Endometrium (tissue), 2 donors: Measurements from ENCODE around the gene SMIM28.

Experiments used
- FAIRE-seq: peaks from 2 replicates; lab custom pipeline; 2012; peaks lifted over from hg19 to GRCh38; lab: Jason Lieb, UNC
- donor health status: control.
- donor health status: control.

The SMIM28 gene

DNA sequence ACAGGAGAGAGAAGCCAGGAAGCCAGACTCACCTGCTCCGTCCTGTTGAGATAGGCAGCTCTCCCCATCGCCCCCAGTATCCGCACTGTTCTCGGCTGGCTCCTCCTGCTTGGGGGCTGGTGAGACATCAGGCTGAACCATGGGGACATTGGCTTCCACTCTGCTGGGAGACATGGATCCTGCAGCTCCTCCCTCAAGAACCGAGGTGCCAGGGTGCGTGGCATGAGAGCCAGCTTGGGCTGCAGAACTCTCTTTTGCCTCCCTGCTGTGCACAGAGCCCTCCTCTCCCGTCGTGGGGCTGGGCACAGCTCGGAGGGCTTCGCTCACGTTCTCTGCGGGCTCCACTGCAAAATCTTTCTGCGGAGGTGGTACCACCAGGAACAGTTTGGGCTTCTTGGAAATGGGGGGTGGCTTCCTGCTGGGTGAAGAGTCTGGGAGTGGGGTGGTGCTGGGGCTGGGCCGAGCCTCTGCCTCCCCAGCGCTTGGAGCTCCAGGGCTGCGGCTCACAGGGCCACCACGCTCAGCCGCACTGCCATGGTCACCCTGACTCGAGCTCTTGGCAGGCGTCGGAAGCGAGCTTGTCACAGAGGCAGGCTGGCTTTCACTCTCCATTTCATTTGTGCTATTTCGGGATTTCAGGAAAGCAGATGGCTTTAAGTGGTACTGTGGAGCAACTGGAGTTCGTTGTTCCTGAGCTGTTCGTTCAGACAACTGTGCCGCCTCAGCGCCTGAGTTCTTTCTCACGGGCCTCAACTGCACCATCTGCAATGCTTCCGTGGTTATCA, 52.8 kb downstream of the SMIM28 start:
- no peak for FAIRE-seq

DNA sequence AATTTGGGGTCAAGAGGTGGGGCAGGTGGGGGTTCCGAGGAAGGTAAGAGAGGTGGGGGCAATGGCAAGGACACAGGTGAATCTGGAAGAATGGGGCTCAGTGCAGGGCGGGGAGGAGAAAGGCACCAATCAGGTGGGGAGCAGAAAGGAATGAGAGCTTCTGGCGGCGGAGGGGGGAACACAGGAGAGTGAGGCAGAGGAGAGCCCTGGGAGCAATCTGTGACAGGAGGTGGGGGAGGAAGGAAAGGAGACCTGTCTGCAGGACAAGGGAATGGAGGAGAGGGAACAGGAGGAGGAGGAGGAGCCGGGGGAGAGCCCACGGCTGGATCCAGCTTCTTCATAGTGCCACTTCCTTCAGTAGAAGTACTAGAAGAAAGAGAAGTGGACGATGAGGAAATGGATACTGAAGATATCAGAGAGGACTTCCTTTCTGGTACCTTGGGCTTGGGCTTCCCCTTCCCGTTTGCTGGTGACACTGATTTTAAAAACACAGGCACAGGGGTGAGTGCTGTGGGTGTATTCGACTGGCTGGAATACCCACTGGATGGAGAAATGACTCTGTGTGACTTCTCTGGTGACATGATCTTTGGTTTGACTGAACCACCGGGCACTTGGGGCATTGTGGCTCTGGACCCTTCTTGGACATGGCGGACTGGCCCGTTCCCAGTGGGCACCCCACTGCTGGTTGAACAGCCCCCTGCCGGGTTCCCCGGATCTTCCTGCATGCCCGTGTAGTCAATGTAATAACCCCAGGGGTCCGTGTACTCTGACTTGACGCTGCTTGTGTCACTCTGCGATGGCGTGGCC, 53.8 kb downstream of the SMIM28 start:
- FAIRE-seq = no peak

DNA sequence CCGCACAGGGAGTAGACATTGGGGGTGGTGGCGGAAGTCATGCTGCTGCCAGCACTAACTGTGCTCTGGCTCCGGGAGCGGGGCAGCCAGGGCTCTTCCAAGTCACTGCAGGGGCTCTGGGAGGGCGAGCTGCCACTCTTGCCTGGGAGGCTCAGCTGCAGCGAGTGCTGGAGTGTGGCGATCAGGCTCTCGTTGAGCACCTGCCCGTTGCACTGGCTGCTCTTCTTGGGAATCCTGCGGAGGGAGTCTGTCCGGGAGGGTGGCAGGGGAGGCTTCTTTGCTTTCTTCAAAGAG, 54.3 kb downstream of the SMIM28 start:
- FAIRE-seq = no peak
